Choroid plexus epithelial cell (primary cell): ENCODE data around the gene CTCF.
"Not testable (repeated sequence)": the region's sequence is repeated elsewhere in the genome, so short reads cannot be mapped to it uniquely, and the experiment has no call there.

Experiments
- DNase-seq: peaks from one replicate; pipeline ENCODE4 v3.0.0-alpha.2; 2010; ENCODE audit warnings: low read depth
- H3K4me3 ChIP-seq: 2 replicates; pipeline ENCODE4 v1.5.1; 2011; ENCODE audit warnings: low read depth, mild to moderate bottlenecking, control low read depth, low read length, moderate library complexity
- TF ChIP-seq, protein P1 (sequence below): conservative IDR thresholded peaks from 2 replicates; pipeline ENCODE4 v1.5.1; 2011; ENCODE audit warnings: low read depth, mild to moderate bottlenecking, control low read depth, inconsistent platforms, low read length, moderate library complexity

The CTCF gene

DNA sequence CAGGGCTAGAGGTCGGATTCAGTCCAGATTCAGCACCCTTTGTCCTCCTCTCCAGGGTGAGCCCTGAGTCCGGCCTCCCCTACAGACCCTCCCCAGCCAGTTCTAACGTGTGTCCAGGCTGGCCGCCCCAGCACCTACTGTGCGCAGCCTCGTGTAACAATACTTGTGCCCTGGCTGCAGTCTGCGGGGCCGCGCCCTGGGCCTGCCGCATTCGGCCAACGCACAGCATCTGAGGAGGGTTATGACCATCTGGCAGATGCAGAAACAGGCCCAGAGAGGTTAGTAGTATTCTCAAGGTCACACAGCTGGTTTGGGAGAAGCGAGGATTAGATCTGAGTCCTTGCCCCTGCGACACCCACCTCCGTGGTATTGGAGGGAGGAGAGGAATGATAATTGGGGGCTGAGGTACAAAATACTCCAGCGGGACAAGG lies 32.7 kb upstream of the CTCF start:
- DNase-seq: no peak
- H3K4me3 ChIP-seq: peak overlapping the region; percentile 78
- TF ChIP-seq, protein P1, sequence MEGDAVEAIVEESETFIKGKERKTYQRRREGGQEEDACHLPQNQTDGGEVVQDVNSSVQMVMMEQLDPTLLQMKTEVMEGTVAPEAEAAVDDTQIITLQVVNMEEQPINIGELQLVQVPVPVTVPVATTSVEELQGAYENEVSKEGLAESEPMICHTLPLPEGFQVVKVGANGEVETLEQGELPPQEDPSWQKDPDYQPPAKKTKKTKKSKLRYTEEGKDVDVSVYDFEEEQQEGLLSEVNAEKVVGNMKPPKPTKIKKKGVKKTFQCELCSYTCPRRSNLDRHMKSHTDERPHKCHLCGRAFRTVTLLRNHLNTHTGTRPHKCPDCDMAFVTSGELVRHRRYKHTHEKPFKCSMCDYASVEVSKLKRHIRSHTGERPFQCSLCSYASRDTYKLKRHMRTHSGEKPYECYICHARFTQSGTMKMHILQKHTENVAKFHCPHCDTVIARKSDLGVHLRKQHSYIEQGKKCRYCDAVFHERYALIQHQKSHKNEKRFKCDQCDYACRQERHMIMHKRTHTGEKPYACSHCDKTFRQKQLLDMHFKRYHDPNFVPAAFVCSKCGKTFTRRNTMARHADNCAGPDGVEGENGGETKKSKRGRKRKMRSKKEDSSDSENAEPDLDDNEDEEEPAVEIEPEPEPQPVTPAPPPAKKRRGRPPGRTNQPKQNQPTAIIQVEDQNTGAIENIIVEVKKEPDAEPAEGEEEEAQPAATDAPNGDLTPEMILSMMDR: no peak

DNA sequence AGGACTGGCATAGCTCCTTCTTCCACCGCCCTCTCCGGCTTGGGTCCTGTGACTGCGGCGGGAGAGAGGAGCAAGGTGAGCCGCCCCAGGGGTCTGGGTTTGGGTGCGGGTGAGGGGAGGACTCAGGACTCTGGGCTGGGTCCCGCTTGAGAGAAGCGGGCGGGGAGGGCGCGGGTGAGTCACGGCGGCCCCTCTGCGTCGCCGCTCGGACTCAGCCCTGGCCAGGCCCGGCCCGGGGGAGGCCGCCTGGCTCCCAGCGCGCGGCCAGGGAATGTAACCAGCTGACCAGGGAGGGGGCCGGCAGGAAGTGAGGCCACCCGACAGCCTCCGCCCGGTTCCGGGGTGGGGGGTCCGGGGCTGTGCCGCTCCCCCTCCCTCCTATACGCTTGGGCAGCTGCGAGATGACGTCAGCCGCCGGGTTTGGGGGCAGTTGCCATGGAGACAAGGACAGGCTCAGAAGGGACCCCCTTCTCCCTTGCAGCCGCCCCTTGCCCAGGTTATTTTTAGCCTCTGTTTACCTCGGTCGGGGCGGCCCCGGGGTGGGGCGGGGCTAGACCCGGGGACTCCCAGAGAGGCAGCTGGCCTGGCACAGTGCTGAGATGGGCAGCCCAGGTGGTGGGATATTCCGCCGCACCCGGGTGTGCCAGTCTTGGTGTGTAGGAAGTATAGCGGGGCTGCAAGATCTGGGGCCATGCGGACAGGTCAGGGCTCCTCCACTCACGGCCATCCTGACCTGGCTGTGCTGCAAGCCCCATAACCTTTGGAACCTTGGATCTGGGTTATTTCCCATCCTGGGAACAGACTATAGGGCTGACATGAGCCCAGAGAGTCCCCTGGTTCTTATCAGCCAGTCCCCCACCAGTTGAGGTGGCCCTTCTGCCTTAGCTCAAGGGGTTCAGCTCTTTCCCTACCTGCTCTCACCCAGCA lies 32.0 kb upstream of the CTCF start:
- peak; percentile 80 for DNase-seq
- peak overlapping the region; percentile 78 for H3K4me3 ChIP-seq
- TF ChIP-seq, protein P1: no peak

DNA sequence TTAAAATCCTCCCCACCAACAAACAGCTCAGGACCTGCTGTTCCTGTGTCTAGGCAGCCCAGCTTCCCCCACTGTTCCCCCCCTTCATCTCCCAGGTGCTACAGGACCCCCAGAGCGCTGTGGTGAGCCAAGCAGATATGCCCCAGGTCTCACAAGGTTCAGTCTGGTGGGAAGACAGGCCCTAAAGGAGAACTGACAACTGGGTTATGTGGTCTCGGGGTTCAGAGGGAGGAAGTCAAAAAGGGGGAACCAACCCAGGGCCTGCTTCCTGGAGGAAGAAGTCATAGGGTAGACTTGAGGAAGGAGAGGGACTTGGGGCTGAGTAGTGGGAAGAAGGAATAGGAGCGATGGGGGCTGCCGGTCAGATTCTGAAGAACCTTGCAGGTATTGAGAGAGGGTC lies 31.1 kb upstream of the CTCF start:
- DNase-seq: no peak
- TF ChIP-seq, protein P1: no peak
- no peak overlapping the region for H3K4me3 ChIP-seq

DNA sequence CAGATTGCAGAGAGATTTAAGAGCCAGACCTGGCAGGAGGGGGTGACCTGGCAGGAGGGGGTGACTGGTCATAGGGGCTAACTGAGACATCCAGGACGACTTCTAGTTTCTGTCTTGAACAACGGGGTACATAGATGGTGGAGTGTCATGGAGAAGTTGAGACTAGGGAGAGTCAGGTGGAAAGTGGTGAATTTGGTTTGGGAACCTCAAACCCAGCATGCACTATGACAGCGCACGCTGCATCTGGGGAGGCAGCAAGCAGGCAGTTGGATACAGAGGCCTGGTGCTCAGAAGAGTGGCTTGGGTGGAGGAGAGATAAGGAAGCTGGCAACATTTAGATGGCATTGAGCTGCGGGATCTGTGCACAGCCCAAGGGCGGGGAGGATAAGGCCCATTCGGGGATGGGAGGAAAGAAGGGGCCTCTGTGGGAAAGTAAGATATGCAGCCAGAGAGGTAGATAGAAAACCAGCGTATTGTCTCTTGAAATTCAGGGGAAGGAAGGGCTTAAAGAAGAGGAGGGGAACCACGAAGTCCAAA lies 29.2 kb upstream of the CTCF start:
- H3K4me3 ChIP-seq: no peak overlapping the region
- TF ChIP-seq, protein P1: no peak
- DNase-seq: no peak

DNA sequence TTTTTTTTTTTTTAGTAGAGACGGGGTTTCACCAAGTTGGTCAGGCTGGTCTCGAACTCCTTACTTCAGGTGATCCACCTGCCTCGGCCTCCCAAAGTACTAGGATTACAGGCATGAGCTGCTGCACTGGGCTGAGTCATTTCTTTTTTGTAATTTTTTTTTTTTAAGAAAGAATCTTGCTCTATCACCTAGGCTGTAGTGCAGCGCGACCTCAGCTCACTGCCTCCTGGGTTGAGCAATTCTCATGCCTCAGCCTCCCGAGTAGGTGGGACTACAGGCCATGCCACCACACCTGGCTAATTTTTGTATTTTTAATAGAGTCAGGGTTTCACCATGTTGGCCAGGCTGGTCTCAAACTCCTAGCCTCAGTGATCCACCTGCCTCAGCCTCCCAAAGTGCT lies 28.3 kb upstream of the CTCF start:
- H3K4me3 ChIP-seq: not testable (repeated sequence)

DNA sequence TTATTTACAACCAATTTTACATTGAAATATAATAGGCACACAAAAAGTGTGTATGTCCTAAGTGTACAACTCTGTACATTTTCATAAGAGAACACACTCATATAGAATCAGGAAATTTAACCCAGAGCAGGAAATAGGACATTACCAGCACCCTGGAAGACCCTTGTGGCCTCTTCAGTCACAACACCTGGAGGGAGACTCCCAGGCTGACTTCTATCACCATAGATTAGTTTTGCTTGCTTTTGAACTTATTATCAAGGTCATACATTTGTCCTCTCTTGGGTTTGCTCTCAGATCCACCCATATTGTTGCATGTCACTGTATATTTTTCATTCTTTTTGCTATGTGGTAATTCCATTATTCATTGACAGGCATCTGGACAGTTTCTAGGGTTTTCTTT lies 27.9 kb upstream of the CTCF start:
- TF ChIP-seq, protein P1: no peak
- DNase-seq: no peak
- H3K4me3 ChIP-seq: no peak overlapping the region

More for the DNA sequence above, 28.3 kb upstream of the CTCF start:
- not testable (repeated sequence) for DNase-seq

DNA sequence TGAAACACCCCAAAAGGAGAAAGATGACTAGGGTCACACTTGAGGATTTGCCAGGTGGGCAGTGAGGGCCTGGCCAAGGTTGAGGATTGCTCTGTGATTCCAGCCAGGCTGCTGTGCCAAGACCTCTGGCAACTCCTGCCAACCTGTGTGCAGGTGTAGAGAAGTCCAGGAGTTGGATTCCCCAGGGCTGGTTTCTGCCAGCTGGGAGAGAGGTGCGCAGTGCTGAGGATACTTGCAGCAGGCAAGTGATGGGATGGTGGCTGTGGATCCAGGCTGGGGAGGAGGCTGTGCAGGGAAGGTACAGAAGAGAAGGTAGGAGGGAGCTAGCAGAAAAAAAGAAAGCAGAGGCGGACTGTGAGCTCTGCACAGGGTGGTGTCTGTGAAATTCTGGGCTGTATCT lies 27.1 kb upstream of the CTCF start:
- DNase-seq: no peak
- TF ChIP-seq, protein P1: no peak
- H3K4me3 ChIP-seq: no peak overlapping the region
